ENCODE results near the gene MTCL1.

Gene MTCL1

DNA sequence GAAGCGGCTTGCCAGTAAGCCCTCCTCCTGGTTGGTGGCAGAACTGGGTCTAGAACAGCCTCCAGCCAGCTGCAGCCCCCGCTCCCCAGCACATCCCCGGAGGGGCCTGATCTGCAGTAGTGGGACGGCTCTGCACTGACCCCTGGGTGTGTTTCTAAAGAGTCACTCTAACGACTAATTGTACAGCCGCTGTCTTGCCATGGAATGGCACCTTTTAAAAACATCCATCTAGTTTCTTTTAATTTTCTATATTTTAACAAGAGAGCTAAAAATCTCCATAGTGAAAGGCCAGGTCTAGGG lies 82.0 kb downstream of the MTCL1 start:
- TF ChIP-seq, protein P1, sequence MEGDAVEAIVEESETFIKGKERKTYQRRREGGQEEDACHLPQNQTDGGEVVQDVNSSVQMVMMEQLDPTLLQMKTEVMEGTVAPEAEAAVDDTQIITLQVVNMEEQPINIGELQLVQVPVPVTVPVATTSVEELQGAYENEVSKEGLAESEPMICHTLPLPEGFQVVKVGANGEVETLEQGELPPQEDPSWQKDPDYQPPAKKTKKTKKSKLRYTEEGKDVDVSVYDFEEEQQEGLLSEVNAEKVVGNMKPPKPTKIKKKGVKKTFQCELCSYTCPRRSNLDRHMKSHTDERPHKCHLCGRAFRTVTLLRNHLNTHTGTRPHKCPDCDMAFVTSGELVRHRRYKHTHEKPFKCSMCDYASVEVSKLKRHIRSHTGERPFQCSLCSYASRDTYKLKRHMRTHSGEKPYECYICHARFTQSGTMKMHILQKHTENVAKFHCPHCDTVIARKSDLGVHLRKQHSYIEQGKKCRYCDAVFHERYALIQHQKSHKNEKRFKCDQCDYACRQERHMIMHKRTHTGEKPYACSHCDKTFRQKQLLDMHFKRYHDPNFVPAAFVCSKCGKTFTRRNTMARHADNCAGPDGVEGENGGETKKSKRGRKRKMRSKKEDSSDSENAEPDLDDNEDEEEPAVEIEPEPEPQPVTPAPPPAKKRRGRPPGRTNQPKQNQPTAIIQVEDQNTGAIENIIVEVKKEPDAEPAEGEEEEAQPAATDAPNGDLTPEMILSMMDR (IDR thresholded peaks at IDR 0.05; ENCODE audit: low read depth, low read length, missing control alignments): no peak
- no peak for DNase-seq (ENCODE audit: low read depth)
- no peak overlapping the region for H3K4me3 ChIP-seq (ENCODE audit: low read depth, low read length)

DNA sequence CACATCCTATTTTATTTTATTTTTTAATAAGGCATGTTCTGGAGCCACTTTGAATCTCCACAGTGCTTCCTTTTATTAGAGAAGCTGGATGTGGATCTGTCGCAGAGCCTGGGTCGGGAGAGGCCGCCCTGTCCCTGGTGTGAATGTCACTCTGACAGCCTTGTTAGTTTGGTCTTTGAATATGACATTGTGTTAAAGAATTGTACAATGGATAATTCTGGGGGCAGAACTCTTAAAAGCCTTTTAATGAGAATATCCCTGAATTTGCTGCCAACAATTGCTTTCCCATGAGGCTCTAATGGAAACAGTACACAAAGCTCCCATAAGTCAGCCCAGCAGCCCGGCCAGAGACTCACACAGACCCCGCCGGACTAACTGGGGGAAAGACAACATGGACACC lies 82.4 kb downstream of the MTCL1 start:
- DNase-seq (ENCODE audit: low read depth): no peak
- TF ChIP-seq, protein P1 (IDR thresholded peaks at IDR 0.05; ENCODE audit: low read depth, low read length, missing control alignments): no peak
- H3K4me3 ChIP-seq (ENCODE audit: low read depth, low read length): no peak overlapping the region

DNA sequence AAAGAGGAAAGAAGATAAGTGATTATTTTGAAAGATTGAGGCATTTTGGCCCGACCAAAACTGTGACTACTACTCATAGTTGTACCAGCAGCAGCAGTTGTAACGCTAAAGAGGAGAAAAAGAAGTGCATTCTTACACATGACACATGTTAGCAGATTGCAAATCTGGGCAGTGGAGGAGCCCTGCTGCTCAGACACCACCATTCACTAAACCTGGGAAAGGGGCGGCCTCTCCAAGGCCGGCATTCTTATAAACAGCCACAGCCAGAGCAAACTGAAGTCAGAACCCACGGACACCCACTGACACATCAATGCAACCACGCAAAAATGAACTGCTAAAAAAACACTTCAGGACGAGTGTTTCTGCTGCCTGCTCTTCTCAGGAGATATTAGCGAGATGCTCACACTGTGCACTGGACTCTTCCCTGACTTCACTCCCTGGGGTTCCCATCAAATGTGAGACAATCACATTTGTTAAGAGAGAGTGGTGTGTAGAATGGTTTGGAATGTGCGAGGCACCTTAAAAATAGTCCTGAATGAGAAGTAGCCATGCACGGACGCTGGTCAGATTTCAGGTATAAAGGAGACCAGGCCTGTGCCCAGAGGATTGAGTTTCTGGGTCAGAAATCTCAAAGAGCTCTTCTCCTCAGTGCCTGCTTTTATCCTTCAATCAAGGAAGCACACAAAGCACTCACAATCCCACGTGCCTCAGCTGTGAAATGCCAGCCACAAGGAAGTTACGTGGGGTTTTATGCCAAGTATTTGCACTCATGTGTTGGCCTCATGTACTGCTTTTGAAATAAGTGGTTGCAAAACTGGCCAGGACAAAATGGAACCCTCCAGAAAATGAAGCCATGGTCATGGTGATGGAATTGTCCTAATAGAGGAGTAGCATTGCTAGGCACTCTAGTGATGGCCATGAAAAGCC lies 83.4 kb downstream of the MTCL1 start:
- TF ChIP-seq, protein P1 (IDR thresholded peaks at IDR 0.05; ENCODE audit: low read depth, low read length, missing control alignments): no peak
- DNase-seq (ENCODE audit: low read depth): no peak
- no peak overlapping the region for H3K4me3 ChIP-seq (ENCODE audit: low read depth, low read length)

DNA sequence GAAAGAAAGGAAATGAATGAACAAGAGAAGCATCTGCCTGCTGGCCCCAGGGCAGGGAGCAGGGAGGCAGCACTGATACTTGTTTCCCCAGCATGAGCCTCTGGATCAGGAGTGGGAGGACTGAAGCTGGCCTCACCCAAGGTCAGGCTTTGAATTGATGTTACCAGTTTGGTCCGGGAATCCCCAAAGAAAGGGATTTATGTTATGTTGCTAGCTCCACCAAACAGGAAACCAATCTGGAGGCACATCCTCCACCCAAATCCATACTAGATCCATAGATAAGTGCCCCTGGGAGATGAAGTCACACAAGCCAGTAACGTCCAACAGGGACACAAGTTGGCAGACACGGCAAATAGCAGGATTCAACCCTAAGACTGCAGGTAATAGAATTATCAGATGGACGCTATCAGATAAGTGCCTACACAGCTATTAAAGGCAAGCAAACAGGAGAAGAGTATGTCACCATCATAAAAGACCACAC lies 85.9 kb downstream of the MTCL1 start:
- DNase-seq (ENCODE audit: low read depth): no peak
- TF ChIP-seq, protein P1 (IDR thresholded peaks at IDR 0.05; ENCODE audit: low read depth, low read length, missing control alignments): no peak
- no peak overlapping the region for H3K4me3 ChIP-seq (ENCODE audit: low read depth, low read length)

DNA sequence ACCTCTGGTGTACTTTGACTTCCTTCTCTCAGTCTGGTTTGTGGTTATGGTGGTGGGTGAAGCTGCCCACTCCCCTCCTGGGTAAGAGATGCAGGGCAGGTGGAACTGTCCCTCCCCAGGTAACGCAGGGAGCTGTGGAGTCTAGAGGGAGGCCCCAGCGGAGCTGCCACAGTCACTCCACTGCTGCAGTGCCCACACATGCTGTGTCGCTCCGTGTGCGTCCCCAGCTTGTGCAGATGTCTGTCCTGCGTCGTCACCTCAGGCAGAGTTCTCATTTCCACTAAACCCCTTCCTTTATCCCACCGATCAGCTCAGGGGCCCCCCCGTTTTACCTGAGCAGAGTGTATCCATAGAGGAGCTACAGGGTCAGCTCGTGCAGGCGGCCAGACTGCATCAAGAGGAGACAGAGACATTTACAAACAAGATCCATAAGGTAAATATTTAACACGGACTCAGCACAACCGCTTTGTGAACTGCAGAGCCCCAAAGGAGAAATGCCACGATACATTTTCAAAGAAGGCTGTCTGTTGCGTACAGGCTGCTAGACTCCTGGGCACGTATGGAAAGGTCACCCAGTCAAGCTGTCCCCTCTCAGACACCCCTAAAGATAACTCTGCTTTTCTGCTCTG lies 87.4 kb downstream of the MTCL1 start:
- TF ChIP-seq, protein P1 (IDR thresholded peaks at IDR 0.05; ENCODE audit: low read depth, low read length, missing control alignments): no peak
- no peak for DNase-seq (ENCODE audit: low read depth)
- H3K4me3 ChIP-seq (ENCODE audit: low read depth, low read length): no peak overlapping the region

DNA sequence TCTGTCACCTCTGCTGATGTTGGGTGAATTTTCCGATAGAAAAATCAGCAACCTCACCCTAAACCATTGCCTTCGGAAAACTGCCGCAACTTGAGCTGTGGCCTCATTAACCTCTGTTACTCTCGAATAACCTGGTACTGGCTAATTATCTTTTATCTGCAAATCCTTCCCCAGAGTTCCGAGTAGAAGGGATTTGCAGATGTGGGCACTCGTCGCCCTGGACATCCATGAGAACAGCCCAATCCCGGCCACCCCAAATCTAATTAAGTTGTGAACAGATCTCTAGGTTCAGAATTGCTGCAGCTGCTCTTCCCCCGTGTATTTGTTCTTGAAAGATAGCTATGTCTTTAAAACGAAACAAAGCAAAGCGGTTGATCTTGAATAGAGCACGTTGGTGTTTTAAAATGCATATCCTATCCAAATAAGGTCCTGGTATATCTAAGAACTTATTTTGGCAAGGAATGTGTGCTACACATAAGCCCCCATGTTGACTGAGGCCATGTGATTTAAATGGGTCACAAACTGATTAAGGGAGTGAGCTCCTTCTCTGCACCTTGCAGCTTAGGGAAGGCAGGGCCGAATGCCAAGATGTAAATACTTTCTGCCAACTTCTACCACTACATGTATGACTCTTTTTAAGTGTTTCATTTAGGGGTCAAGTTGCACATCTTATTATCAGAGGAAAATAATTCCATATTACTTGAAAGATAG lies 88.2 kb downstream of the MTCL1 start:
- DNase-seq (ENCODE audit: low read depth): no peak
- H3K4me3 ChIP-seq (ENCODE audit: low read depth, low read length): no peak overlapping the region
- TF ChIP-seq, protein P1 (IDR thresholded peaks at IDR 0.05; ENCODE audit: low read depth, low read length, missing control alignments): no peak
